H9 (cell line): ENCODE measurements around the gene IGF2BP2. TPM values are rescaled to one million over a fixed set of nuclear protein-coding genes. Genes with fewer than 3 reads are reported as not detected.

Source experiments
- DNase-seq: peaks from one replicate; pipeline ENCODE4 v3.0.0-alpha.2; 2017
- H2AFZ ChIP-seq: one replicate; pipeline ENCODE4 v1.6.1; 2013; ENCODE audit warnings: mild to moderate bottlenecking, low read length, control low read depth, moderate library complexity
- H2AK5ac ChIP-seq: 2 replicates; pipeline ENCODE4 v1.6.1; 2013; ENCODE audit warnings: low read length, control low read depth, mixed read lengths; ENCODE audit not compliant: insufficient read length
- H2BK120ac ChIP-seq: one replicate; pipeline ENCODE4 v1.6.1; 2013; ENCODE audit warnings: low read depth, mild to moderate bottlenecking, low read length, control low read depth, inconsistent platforms; ENCODE audit not compliant: poor library complexity, severe bottlenecking
- H2BK12ac ChIP-seq: 2 replicates; pipeline ENCODE4 v1.6.1; 2013; ENCODE audit warnings: low read length, control low read depth, mixed read lengths, low read depth; ENCODE audit not compliant: insufficient read length
- H2BK15ac ChIP-seq: 2 replicates; pipeline ENCODE4 v1.6.1; 2013; ENCODE audit warnings: low read depth, low read length, control low read depth
- H2BK20ac ChIP-seq: one replicate; pipeline ENCODE4 v1.6.1; 2013; ENCODE audit warnings: low read depth, mild to moderate bottlenecking, low read length, control low read depth, inconsistent platforms; ENCODE audit not compliant: poor library complexity, severe bottlenecking
- H2BK5ac ChIP-seq: 2 replicates; pipeline ENCODE4 v1.6.1; 2013; ENCODE audit warnings: low read length, control low read depth, mixed read lengths; ENCODE audit not compliant: insufficient read length
- H3K14ac ChIP-seq: 2 replicates; pipeline ENCODE4 v1.6.1; 2013; ENCODE audit warnings: low read length, control low read depth; ENCODE audit not compliant: insufficient read depth
- H3K18ac ChIP-seq: 2 replicates; pipeline ENCODE4 v1.6.1; 2013; ENCODE audit warnings: low read depth, mild to moderate bottlenecking, mixed read lengths, low read length, control low read depth; ENCODE audit not compliant: insufficient read length
- H3K23ac ChIP-seq: 2 replicates; pipeline ENCODE4 v1.6.1; 2013; ENCODE audit warnings: low read length, control low read depth, mixed read lengths, low read depth; ENCODE audit not compliant: insufficient read length
- H3K23me2 ChIP-seq: 2 replicates; pipeline ENCODE4 v1.6.1; 2013; ENCODE audit warnings: low read depth, mild to moderate bottlenecking, mixed read lengths, low read length, control low read depth; ENCODE audit not compliant: insufficient read length, poor library complexity, severe bottlenecking
- H3K27ac ChIP-seq: 2 replicates; pipeline ENCODE4 v1.5.1; 2013; ENCODE audit warnings: low read length, control low read depth, mixed read lengths, low read depth; ENCODE audit not compliant: insufficient read length
- H3K27me3 ChIP-seq: 2 replicates; pipeline ENCODE4 v1.6.1; 2013; ENCODE audit warnings: low read length, control low read depth, inconsistent platforms; ENCODE audit not compliant: insufficient read depth
- H3K4ac ChIP-seq: 2 replicates; pipeline ENCODE4 v1.6.1; 2013; ENCODE audit warnings: low read depth, mild to moderate bottlenecking, control low read depth, inconsistent platforms, low read length, moderate library complexity
- H3K4me1 ChIP-seq: 2 replicates; pipeline ENCODE4 v1.6.1; 2013; ENCODE audit warnings: low read length, control low read depth, inconsistent platforms; ENCODE audit not compliant: insufficient read depth
- H3K4me2 ChIP-seq: 2 replicates; pipeline ENCODE4 v1.6.1; 2013; ENCODE audit warnings: low read length, control low read depth, mixed read lengths; ENCODE audit not compliant: insufficient read length, insufficient read depth
- H3K56ac ChIP-seq: 2 replicates; pipeline ENCODE4 v1.6.1; 2013; ENCODE audit warnings: low read depth, mild to moderate bottlenecking, mixed read lengths, low read length, control low read depth; ENCODE audit not compliant: insufficient read length
- H3K79me1 ChIP-seq: 2 replicates; pipeline ENCODE4 v1.6.1; 2013; ENCODE audit warnings: low read depth, mild to moderate bottlenecking, moderate library complexity, low read length, control low read depth, inconsistent platforms; ENCODE audit not compliant: insufficient read depth, poor library complexity, severe bottlenecking
- H3K79me2 ChIP-seq: 2 replicates; pipeline ENCODE4 v1.6.1; 2013; ENCODE audit warnings: low read length, control low read depth, inconsistent platforms; ENCODE audit not compliant: insufficient read depth
- H3K9ac ChIP-seq: 2 replicates; pipeline ENCODE4 v1.6.1; 2013; ENCODE audit warnings: low read length, control low read depth, mixed read lengths; ENCODE audit not compliant: insufficient read length; ENCODE audit errors: extremely low read depth
- H3K9me3 ChIP-seq: one replicate; pipeline ENCODE4 v1.6.1; 2013; ENCODE audit warnings: low read depth, low read length, inconsistent platforms; ENCODE audit not compliant: control insufficient read depth
- H3T11ph ChIP-seq: one replicate; pipeline ENCODE4 v1.6.1; 2013; ENCODE audit warnings: mild to moderate bottlenecking, low read length, control low read depth, inconsistent platforms
- H4K20me1 ChIP-seq: one replicate; pipeline ENCODE4 v1.6.1; 2013; ENCODE audit not compliant: control insufficient read depth, insufficient read length, insufficient read depth
- H4K5ac ChIP-seq: 2 replicates; pipeline ENCODE4 v1.6.1; 2013; ENCODE audit warnings: low read depth, mild to moderate bottlenecking, mixed read lengths, low read length, control low read depth; ENCODE audit not compliant: insufficient read length
- H4K8ac ChIP-seq: replicated peaks from 2 replicates; pipeline ENCODE4 v1.6.1; 2013; ENCODE audit warnings: low read length, control low read depth, mixed read lengths, low read depth; ENCODE audit not compliant: insufficient read length
- H4K91ac ChIP-seq: 2 replicates; pipeline ENCODE4 v1.6.1; 2013; ENCODE audit warnings: low read depth, mild to moderate bottlenecking, moderate library complexity, mixed read lengths, low read length, control low read depth; ENCODE audit not compliant: insufficient read length
- H3K27ac Mint-ChIP-seq, 3 experiments: 2 replicates in 2 of 3; 3 replicates in 1 of 3; pipeline ENCODE4 v1.8.0; 2020 to 2021; ENCODE audit warnings: mixed read lengths in 3 of 3, mild to moderate bottlenecking in 1 of 3, moderate library complexity in 1 of 3
- H3K27me3 Mint-ChIP-seq: 2 replicates; pipeline ENCODE4 v1.8.0; 2021; ENCODE audit warnings: low read depth, mild to moderate bottlenecking, moderate library complexity, mixed read lengths
- H3K36me3 Mint-ChIP-seq, 3 experiments: 2 replicates in 2 of 3; 3 replicates in 1 of 3; pipeline ENCODE4 v1.8.0; 2020 to 2021; ENCODE audit warnings: low read depth in 3 of 3, mixed read lengths in 3 of 3; ENCODE audit not compliant: insufficient read depth in 1 of 3
- H3K4me1 Mint-ChIP-seq, 2 experiments: 2 replicates each; pipeline ENCODE4 v1.8.0; 2020; ENCODE audit warnings: mixed read lengths in 2 of 2
- H3K4me3 Mint-ChIP-seq, 2 experiments: 2 replicates in 1 of 2; 3 replicates in 1 of 2; pipeline ENCODE4 v1.8.0; 2020 to 2021; ENCODE audit warnings: mild to moderate bottlenecking in 2 of 2, mixed read lengths in 2 of 2, moderate library complexity in 1 of 2
- H3K9me3 Mint-ChIP-seq, 2 experiments: 2 replicates in 1 of 2; 3 replicates in 1 of 2; pipeline ENCODE4 v1.8.0; 2020; ENCODE audit warnings: mild to moderate bottlenecking in 2 of 2, mixed read lengths in 2 of 2, moderate library complexity in 1 of 2
- CTCF ChIP-seq: fragments of 200-600 bp; sonication (generic); conservative IDR thresholded peaks from 3 replicates; pipeline ENCODE4 v1.8.0; 2021; ENCODE audit warnings: antibody characterized with exemption, mild to moderate bottlenecking
- WGBS: extraction: QIAGEN DNeasy Blood & Tissue Kit; methylation state at CpG from one replicate; pipeline ENCODE4 v1.1.7; 2013; ENCODE audit warnings: missing lambda C conversion rate, low lambda C conversion rate, mixed read lengths; ENCODE audit not compliant: insufficient read length; ENCODE audit errors: extremely low coverage; 5-methylcytosine and 5-hydroxymethylcytosine counted together
- total RNA-seq: library from RNA; stranded (reverse); gene quantifications from 2 replicates; pipeline ENCODE4 v1.2.1, GENCODE V29; 2021

The IGF2BP2 gene
- total RNA-seq, 1 experiment from 2014 or later = 130 TPM

- Histone ChIP-seq H3K18ac (no peak overlapping the region), H4K91ac (no peak overlapping the region), H4K20me1 (no peaks in the 10 kb centered on the region), H3K9ac (no peak overlapping the region), H2BK20ac (no peak overlapping the region), H2BK5ac (no peak overlapping the region), H3K79me2 (no peaks in the 10 kb centered on the region), H3K4me1 (no peaks in the 10 kb centered on the region), H2AK5ac (no peak overlapping the region), H4K5ac (no peak overlapping the region), H2BK15ac (no peak overlapping the region), H2BK120ac (no peak overlapping the region), H3K27me3 (no peaks in the 10 kb centered on the region), H3K9me3 (no peaks in the 10 kb centered on the region), H2BK12ac (no peak overlapping the region), H3K4ac (no peak overlapping the region), H2AFZ (no peak overlapping the region), H3K56ac (no peak overlapping the region), H3T11ph (no peak overlapping the region), H3K23ac (no peak overlapping the region), H3K79me1 (peaks cover 3% of the 10 kb centered on the region), H3K14ac (no peak overlapping the region), H3K4me2 (no peak overlapping the region), H4K8ac (no peak overlapping the region), H3K23me2 (no peaks in the 10 kb centered on the region), H3K27ac (no peak overlapping the region)
- DNase-seq = no peak
- Mint-ChIP-seq H3K4me1 (peaks cover 5 to 11% of the 10 kb centered on the region in 2 experiments), H3K9me3 (no peaks in the 10 kb centered on the region), H3K27me3 (no peaks in the 10 kb centered on the region), H3K36me3 (peaks cover 9 to 19% (median 14%) of the 10 kb centered on the region in 3 experiments; a peak in 6 of 7 replicates), H3K27ac (peak overlapping the region in 1 of 3 experiments; percentile 14; a peak in 3 of 7 replicates), H3K4me3 (no peak overlapping the region)
- no peak for TF ChIP-seq CTCF
- no CpG with 5 or more reads among the region's 6 CpGs for WGBS
These were observed 128.8 kb downstream of the IGF2BP2 start for GRCh38 chr3:185696039-185696438.
